Activated CD4-positive, alpha-beta T cell treated with anti-CD3 and anti-CD28 coated beads, Interleukin-2, Interleukin-6, amounts not matched to agents 100 ng/mL and 50 ng/mL, durations not matched to agents 16 hours and 8 hours (primary cell): Measurements from ENCODE around the gene OSTM1.
"Not testable (repeated sequence)": the region's sequence is repeated elsewhere in the genome, so short reads cannot be mapped to it uniquely, and the experiment has no call there.

Experiments used
- DNase-seq: peaks from one replicate; pipeline ENCODE4 v3.0.0-alpha.2; 2020

OSTM1 gene

GRCh38 chr6:108013787-108014439 is 60.6 kb downstream of the OSTM1 start:
- DNase-seq, result no peak

- no peak for DNase-seq
Measured at GRCh38 chr6:108009894-108010293, 64.6 kb downstream of the OSTM1 start.

GRCh38 chr6:108009258-108009657 is 65.3 kb downstream of the OSTM1 start:
- not testable (repeated sequence) for DNase-seq

- no peak for DNase-seq
Measured at GRCh38 chr6:108008363-108008762, 66.2 kb downstream of the OSTM1 start.

- no peak for DNase-seq
Measured at GRCh38 chr6:108005961-108006360, 68.6 kb downstream of the OSTM1 start.

- DNase-seq, result no peak
Measured at GRCh38 chr6:108004861-108005260, 69.7 kb downstream of the OSTM1 start.

- DNase-seq, result no peak
Measured at GRCh38 chr6:108002365-108003221, 71.9 kb downstream of the OSTM1 start.

- no peak for DNase-seq
Measured at GRCh38 chr6:108001696-108002231, 72.8 kb downstream of the OSTM1 start.

- DNase-seq, result not testable (repeated sequence)
Measured at GRCh38 chr6:108000259-108000658, 74.3 kb downstream of the OSTM1 start.

- no peak for DNase-seq
Measured at GRCh38 chr6:107999341-107999740, 75.2 kb downstream of the OSTM1 start.

- no peak for DNase-seq
Measured at GRCh38 chr6:107991772-107992550, 82.6 kb downstream of the OSTM1 start.
